Measurements from ENCODE around the gene IMPDH1.

DNA sequence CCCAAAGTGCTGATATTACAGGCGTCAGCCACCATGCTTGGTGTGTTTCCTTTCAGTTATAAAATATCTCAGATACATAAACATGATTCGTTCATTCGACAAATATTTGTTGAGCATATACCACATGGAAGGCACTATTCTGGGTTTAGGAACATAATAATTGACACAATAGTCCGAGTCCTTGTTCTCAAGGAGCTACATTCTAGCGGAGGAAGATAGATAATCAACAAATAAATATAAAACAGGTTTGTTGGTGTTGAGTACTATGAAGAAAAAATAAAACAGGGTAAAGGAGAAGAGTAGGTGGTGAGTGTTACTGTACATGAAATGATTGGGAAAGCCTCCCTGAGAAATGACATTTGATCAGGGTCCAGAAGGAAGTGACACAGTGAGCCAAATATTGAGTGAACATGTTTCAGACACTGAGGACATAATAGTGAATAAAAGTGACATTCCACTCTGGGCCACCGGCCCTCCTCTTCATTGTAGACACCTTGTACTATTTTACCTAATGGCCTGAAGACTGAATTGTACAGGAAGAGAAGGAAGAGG, 39.0 kb upstream of the IMPDH1 start:
- TF ChIP-seq POLR2A (IDR thresholded peaks at IDR 0.05; ENCODE audit: low read length) (no peak), EP300 (IDR thresholded peaks at IDR 0.05) (no peak), HOXA7 (CRISPR knock-in tag; IDR thresholded peaks at IDR 0.05) (no peak)
- TF ChIP-seq, protein P1, sequence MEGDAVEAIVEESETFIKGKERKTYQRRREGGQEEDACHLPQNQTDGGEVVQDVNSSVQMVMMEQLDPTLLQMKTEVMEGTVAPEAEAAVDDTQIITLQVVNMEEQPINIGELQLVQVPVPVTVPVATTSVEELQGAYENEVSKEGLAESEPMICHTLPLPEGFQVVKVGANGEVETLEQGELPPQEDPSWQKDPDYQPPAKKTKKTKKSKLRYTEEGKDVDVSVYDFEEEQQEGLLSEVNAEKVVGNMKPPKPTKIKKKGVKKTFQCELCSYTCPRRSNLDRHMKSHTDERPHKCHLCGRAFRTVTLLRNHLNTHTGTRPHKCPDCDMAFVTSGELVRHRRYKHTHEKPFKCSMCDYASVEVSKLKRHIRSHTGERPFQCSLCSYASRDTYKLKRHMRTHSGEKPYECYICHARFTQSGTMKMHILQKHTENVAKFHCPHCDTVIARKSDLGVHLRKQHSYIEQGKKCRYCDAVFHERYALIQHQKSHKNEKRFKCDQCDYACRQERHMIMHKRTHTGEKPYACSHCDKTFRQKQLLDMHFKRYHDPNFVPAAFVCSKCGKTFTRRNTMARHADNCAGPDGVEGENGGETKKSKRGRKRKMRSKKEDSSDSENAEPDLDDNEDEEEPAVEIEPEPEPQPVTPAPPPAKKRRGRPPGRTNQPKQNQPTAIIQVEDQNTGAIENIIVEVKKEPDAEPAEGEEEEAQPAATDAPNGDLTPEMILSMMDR (IDR thresholded peaks at IDR 0.05), result no peak
